ENCODE measurements around the gene HMGN4. TPM values are rescaled to one million over a fixed set of nuclear protein-coding genes. Genes with fewer than 3 reads are reported as not detected.

Gene HMGN4
- total RNA-seq, 4 donors from 2014 or later = 46.5 to 67.8 (median 56.2) TPM

DNA sequence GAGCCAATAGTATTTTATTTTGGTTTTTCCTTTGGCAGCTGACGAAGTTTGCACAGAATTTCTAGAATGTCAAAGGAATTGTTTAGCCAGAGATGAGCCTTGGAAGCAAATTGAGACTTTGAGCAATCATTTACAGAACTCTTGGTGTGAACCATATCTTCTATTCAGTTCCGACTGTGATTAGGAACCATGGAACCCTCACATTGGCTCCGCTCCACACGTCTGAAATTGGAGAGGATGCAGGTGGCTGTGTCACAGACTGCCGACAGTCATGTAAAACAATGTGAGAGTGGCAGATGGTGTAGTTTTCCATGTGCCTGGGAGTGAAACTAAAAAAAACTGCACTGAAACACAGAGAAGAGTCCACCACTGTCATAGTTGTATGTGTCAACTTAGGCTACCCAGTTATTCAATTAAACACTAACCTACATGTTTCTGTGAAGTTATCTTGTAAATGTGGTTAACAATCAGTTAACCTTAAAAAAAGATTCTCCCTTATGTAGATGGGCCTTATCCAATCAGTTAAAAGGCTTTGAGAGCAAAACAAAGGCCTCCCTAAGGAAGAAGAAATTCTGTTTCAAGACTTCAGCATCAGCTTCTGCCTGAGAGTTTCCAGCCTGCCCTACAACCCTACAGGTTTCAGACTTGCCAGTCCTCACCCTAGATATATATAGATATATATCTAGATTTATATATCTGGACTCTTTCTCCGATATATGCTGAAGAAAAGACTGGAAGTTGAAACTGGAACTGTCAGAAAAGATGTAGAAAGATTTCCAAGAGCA lies 3.3 kb upstream of the HMGN4 start:
- WGBS, 2 donors = 68 to 76% methylated on average over 6 of the region's 6 CpGs
- peaks cover 0 to 46% (median 16%) of the 10 kb centered on the region in 4 donors for H3K4me1 ChIP-seq
- no peak overlapping the region for H3K27ac ChIP-seq
- H3K36me3 ChIP-seq = no peaks in the 10 kb centered on the region
- no peak for DNase-seq (ENCODE audit: low spot score in 2 of 2)
- no peaks in the 10 kb centered on the region for H3K9me3 ChIP-seq
- TF ChIP-seq EP300 (IDR thresholded peaks at IDR 0.05) = no peak
- TF ChIP-seq, protein P1, sequence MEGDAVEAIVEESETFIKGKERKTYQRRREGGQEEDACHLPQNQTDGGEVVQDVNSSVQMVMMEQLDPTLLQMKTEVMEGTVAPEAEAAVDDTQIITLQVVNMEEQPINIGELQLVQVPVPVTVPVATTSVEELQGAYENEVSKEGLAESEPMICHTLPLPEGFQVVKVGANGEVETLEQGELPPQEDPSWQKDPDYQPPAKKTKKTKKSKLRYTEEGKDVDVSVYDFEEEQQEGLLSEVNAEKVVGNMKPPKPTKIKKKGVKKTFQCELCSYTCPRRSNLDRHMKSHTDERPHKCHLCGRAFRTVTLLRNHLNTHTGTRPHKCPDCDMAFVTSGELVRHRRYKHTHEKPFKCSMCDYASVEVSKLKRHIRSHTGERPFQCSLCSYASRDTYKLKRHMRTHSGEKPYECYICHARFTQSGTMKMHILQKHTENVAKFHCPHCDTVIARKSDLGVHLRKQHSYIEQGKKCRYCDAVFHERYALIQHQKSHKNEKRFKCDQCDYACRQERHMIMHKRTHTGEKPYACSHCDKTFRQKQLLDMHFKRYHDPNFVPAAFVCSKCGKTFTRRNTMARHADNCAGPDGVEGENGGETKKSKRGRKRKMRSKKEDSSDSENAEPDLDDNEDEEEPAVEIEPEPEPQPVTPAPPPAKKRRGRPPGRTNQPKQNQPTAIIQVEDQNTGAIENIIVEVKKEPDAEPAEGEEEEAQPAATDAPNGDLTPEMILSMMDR (IDR thresholded peaks at IDR 0.05) = no peak
- TF ChIP-seq POLR2A (IDR thresholded peaks at IDR 0.05) = no peak
- no peak overlapping the region for H3K4me3 ChIP-seq
- H3K27me3 ChIP-seq = no peaks in the 10 kb centered on the region

GRCh38 chr6:26536571-26537159 lies 1.5 kb upstream of the HMGN4 start:
- TF ChIP-seq EP300 (IDR thresholded peaks at IDR 0.05) (no peak), POLR2A (IDR thresholded peaks at IDR 0.05) (no peak)
- TF ChIP-seq, protein P1 (IDR thresholded peaks at IDR 0.05) = no peak
- H3K27me3 ChIP-seq = no peaks in the 10 kb centered on the region
- no peaks in the 10 kb centered on the region for H3K9me3 ChIP-seq
- peaks cover 0 to 60% (median 16%) of the 10 kb centered on the region in 4 donors for H3K4me1 ChIP-seq
- 2 to 6% methylated on average over 12 of the region's 12 CpGs for WGBS, 2 donors
- DNase-seq (ENCODE audit: low spot score in 2 of 2) = no peak
- peak overlapping the region; percentile 74 to 86 (median 76) for H3K4me3 ChIP-seq
- peak overlapping the region; percentile 90 to 97 (median 96) for H3K27ac ChIP-seq
- no peaks in the 10 kb centered on the region for H3K36me3 ChIP-seq

DNA sequence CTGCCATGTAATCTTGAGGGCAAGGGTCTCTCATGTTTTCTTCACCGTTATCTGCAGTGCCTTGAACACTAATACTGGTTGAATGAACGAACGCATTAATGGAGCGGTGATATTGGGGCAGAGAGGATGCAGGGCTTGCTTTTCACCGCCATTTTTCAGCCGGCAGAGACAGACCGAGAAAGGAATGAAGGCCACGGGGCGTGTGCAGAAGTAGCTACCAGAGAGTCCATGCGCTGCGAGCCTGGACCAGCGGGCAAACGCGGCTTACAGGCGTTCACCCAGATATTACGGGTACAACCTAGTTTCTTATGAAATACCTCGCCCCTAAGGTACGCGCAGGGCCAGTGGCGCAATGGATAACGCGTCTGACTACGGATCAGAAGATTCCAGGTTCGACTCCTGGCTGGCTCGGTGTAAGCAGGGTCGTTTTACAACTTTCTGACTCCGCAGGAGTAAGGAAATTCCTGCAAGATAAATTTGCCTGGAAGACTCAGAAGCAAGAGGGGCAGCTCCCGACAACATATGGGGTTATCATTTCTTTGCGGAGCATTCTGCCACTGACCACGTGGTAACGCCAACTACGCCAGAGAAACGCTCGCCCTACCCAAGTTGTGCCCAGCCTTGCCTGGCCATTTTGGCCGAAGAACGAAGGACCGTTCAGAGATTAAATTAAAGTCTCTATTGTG lies 863 bp upstream of the HMGN4 start:
- H3K27me3 ChIP-seq = no peaks in the 10 kb centered on the region
- H3K4me3 ChIP-seq = peak overlapping the region; percentile 74 to 86 (median 76)
- H3K36me3 ChIP-seq = no peaks in the 10 kb centered on the region
- H3K27ac ChIP-seq = peak overlapping the region; percentile 90 to 97 (median 96)
- H3K9me3 ChIP-seq = no peaks in the 10 kb centered on the region
- peak in 1 of 2 donors; percentile 12 for TF ChIP-seq POLR2A (IDR thresholded peaks at IDR 0.05)
- peak in 1 of 2 donors; percentile 67 for TF ChIP-seq EP300 (IDR thresholded peaks at IDR 0.05)
- TF ChIP-seq, protein P1 (IDR thresholded peaks at IDR 0.05) = no peak
- 0% methylated on average over 36 to 37 of the region's 37 CpGs for WGBS, 2 donors
- H3K4me1 ChIP-seq = peaks cover 0 to 57% (median 14%) of the 10 kb centered on the region in 4 donors
- DNase-seq (ENCODE audit: low spot score in 2 of 2) = peak; percentile 92 to 96

- TF ChIP-seq EP300 (IDR thresholded peaks at IDR 0.05) = no peak
- 0 to 1% methylated on average over 15 of the region's 15 CpGs for WGBS, 2 donors
- peaks cover 0 to 49% (median 14%) of the 10 kb centered on the region in 4 donors for H3K4me1 ChIP-seq
Measured at GRCh38 chr6:26538572-26538902, 371 bp downstream of the HMGN4 start.

GRCh38 chr6:26539071-26539615 lies 977 bp downstream of the HMGN4 start:
- peaks cover 0 to 11% (median 0%) of the 10 kb centered on the region in 3 donors for H3K36me3 ChIP-seq
- DNase-seq (ENCODE audit: low spot score in 2 of 2) = no peak
- peak overlapping the region; percentile 90 to 97 (median 96) for H3K27ac ChIP-seq
- 66 to 68% methylated on average over 16 of the region's 16 CpGs for WGBS, 2 donors
- TF ChIP-seq, protein P1 (IDR thresholded peaks at IDR 0.05) = no peak
- no peaks in the 10 kb centered on the region for H3K27me3 ChIP-seq
- H3K4me1 ChIP-seq = peaks cover 0 to 44% (median 14%) of the 10 kb centered on the region in 4 donors
- H3K9me3 ChIP-seq = no peaks in the 10 kb centered on the region
- peak overlapping the region; percentile 74 to 86 (median 76) for H3K4me3 ChIP-seq

More at GRCh38 chr6:26538572-26538902, 371 bp downstream of the HMGN4 start:
- Histone ChIP-seq H3K9me3 (no peaks in the 10 kb centered on the region), H3K27ac (peak overlapping the region; percentile 90 to 97 (median 96)), H3K27me3 (no peaks in the 10 kb centered on the region), H3K4me3 (peak overlapping the region; percentile 74 to 86 (median 76)), H3K36me3 (peaks cover 0 to 7% (median 0%) of the 10 kb centered on the region in 3 donors)
- DNase-seq (ENCODE audit: low spot score in 2 of 2) = no peak

Measured in tibial nerve (tissue), 4 donors.